Ramos (cell line): Measurements from ENCODE around the gene RTN4RL2.

ENCODE experiments used
- in situ Hi-C: fragments of 300-500 bp; cut with MboI; formaldehyde crosslinking; loops from one replicate; pipeline ENCODE4 v1.14.3; 2022; ENCODE audit warnings: low sequenced_read_pairs; ENCODE audit not compliant: unreplicated experiment

RTN4RL2 gene

DNA sequence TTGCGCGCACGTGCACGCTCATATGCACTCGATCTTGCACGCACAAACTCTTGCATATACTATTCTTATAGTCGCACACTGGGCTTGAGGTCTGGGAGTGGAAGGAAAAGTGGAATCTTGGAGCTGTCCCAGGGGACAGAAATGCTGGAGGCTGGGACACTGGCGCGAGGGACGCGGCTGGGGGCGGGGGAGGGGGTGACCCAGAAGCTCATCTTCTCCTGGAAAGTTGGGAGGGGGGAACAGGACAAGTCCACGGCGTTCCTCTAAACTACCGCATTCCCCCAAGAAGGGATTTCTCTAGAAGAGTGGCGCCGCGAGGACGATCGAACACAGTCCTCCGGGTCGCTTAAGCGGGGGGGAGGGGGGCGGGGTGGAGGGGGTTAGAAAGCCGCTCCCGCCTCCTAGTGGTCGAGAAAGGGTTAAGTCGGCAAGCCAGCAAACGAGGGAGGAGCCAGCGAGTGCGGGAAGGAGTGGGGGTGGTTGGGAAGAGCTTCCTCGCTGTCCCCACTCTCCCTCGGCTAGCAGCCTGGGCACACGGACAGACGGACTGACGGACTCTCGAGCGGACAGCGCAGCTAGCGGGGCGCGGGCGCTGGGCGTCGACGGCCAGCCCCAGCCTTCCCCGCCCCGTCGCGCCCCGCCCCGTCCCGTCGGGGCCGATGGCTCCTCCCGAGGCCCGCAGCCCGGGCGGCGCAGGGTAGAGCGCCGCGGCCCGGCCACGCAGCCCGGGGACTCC, at the start of gene RTN4RL2:
RTN4RL2 (plus strand) TSS at position 507 of the 736 bp plus-strand sequence. CDS start 338 bp downstream, outside the sequence.
- in situ Hi-C loops: no loop called here

GRCh38 chr11:57413681-57414080, 46.6 kb upstream of the RTN4RL2 start:
- in situ Hi-C loops: no loop called here

DNA sequence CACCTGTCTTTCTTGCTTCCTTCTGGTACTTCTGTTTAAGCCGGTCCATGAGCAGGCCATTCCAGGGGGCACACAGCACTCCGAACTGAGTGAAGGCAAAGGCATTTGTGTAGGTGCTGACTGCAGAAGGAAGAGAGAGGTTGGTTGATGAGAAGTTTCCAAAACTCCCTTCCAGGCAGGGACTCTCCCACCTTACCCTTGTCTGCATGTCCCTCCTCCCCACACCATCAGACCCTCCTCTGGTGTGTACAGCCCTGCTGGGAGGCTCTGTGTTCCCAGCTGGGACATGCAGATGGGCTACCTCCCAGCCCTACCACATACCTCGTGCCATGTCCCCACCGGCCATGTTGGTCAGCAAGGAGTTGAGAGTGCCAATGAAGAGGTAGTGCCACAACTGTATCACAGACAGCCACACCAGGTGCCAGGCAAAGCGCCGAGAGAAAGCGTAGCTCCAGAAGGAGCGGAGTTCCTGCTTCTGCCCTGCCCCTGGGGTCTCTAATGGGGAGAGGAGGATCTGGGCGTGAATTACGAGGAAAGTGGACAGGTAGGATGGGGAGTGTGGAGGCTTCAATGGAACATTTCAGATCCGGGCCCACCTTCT, 45.6 kb upstream of the RTN4RL2 start:
- in situ Hi-C loops: no loop called here

GRCh38 chr11:57416436-57416835, 43.9 kb upstream of the RTN4RL2 start:
- in situ Hi-C loops: no loop called here

DNA sequence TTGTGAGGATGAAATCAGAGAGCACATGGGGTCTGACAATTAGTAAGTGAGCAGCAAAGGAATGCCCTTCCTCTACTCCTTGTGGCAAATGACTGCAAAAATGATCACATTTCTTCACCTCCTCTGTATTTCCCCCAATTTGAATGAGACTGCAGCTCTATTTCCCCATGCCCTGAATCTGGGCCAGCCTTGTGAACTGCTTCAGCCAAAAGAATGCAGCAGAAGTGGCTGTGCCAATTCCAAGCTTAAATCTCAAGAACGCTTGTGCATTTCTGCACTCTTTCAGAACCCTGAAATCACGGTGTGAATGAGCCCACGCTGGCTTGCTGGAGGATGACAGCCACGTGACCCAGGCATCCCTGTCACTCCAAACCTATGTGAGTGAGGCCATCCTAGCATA, 43.3 kb upstream of the RTN4RL2 start:
- in situ Hi-C loops: no loop called here

DNA sequence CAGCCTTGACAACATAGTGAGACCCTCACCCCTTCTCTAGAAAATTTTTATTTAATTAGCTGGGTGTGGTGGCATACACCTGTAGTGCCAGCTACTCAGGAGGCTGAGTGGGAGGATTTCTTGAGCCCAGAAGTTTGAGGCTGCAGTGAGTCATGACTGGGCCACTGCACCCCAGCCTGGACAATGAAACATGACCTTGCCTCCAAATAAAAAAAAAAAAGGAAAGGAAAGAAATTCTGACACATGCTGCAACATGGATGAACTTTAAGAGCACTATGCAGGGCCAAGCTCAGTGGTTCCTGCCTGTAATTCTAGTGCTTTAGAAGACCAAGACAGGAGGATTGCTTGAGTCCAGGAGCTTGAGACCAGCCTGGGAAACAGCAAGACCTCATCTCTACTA, 42.2 kb upstream of the RTN4RL2 start:
- in situ Hi-C loops: no loop called here

- in situ Hi-C loops: no loop called here
Observed at GRCh38 chr11:57419146-57419545, 41.2 kb upstream of the RTN4RL2 start.

DNA sequence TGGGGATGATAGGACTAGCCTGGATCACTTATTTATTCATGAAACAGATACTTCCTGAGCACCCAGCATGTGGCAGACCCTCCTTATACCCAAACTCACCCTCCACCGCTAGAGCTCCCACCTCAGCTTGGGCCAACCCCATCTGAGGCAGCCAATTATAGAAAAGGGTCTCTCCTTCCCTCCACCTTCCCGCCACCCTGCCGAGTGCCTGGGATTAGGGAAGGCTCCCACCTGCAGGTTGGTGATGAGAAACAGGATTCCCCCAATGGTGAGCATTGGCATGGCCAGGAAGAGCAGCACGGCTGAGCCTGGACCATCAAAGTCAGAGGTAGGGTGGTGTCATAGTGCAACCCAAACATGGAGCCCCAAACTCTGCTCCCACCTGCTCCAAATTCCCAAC, 39.3 kb upstream of the RTN4RL2 start:
- in situ Hi-C loops: no loop called here

GRCh38 chr11:57421805-57422204, 38.5 kb upstream of the RTN4RL2 start:
- in situ Hi-C loops: no loop called here

- in situ Hi-C loops: no loop called here
Observed at GRCh38 chr11:57422669-57423068, 37.7 kb upstream of the RTN4RL2 start.

DNA sequence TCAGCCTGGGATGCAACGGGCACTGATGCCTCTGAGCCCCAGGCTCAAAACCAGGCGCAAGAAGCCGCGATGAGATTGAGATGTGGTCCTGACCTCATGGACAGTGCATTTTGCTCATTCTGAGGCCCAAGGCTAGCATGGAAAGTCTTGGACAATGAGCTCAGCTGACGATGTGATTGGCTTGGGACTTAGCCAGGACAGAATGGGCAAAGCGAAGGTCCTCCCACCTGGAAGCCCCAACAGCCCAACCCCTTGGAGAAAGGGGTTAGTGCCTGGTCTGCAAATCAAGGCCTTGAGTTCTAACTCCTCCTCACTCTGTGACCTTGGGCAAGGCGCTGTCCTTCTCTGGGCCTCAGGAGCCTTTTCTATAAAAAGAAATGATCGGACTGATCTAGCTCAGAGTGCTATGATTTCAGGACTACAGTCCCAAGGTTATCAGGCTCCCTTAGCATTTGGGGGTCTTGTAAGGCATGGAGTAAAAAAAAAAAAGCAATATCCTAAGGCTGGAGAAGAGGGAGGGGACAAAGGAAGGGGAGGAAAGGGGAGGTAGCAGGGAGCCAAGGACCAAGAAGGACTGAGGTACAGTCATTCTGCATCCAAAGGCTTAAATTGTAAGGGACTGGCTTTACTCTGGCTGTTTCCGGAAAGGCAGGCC, 36.1 kb upstream of the RTN4RL2 start:
- in situ Hi-C loops: no loop called here

DNA sequence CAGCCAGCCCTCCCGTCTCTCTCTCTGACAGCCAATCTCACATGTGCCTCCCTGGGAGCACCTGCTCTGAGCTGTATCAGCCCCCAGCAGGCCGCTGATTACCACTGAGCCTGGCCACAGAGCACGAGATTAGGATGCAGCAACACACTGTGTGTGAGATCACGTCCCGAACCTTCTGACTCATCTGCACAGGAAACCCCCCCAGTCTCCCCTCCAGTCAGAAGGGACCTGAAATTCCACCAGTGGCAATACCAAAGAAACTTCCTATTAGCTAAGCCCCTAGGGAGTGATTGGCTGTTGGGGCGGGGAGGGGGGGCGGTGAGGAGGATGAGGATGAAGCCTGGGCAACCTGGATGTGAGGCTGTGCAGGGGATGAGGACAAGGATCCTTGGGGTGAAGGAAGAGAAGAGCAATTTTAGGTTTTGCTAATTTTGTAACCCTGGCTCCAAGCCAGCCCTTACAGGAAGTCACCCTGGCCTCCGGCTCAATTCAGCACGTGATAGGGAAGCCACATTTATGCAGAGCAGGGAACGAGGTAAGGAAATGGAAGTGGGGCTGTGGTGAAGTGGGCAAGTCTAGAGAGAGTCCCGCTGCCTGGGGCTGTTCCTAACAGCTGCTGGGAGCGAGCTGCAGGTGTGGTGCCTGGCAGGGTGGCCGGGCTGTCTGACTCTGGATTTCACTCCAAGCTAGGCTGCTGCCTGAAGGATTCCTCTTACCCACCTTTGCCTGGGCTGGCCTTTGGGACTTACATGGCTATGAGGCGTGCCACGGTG, 35.4 kb upstream of the RTN4RL2 start:
- in situ Hi-C loops: no loop called here

- in situ Hi-C loops: no loop called here
Observed at GRCh38 chr11:57425565-57426438, 34.5 kb upstream of the RTN4RL2 start.

GRCh38 chr11:57426439-57426928, 33.8 kb upstream of the RTN4RL2 start:
- in situ Hi-C loops: no loop called here

- in situ Hi-C loops: no loop called here
Observed at GRCh38 chr11:57426929-57427726, 33.2 kb upstream of the RTN4RL2 start, which contains the start of gene SLC43A3. SLC43A3 (minus strand) TSS chr11:57427121; CDS start chr11:57426172, 949 bp downstream.

DNA sequence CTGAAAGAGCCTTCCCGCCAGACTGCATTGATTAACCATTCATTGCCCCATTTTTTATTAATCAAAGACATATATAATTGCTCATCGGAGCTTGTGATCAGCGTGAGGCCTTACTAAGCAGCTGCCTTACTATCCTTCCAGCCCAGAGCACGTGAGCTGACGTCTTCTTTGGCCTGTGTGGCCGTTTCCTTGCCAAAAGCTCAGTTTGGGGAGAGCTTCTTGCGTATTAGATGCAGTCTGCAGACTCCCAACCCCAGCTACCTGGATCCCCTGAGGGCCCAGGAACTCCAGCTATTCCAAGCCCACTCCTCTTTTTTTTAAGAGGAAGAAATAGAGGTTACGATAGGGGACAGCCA, 32.6 kb upstream of the RTN4RL2 start:
- in situ Hi-C loops: no loop called here

DNA sequence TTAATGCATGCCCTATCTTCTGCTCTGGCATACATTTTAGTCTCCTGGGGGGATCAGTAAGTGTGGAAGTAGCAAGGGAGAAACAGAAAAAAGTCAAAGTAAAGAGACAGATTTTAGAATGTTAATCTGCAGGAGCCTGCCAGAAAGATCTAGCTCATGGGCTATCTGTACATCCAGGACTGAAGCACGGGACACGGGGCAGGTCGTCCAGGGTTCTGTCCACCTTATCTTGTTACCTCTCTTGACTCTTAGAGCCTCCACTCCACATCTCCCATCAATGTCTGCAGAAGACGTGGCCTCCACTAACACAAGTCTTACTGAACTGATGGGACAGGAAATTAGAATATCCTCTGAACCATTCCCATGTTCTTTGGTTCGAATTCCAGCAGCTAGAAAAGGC, 31.7 kb upstream of the RTN4RL2 start:
- in situ Hi-C loops: no loop called here

DNA sequence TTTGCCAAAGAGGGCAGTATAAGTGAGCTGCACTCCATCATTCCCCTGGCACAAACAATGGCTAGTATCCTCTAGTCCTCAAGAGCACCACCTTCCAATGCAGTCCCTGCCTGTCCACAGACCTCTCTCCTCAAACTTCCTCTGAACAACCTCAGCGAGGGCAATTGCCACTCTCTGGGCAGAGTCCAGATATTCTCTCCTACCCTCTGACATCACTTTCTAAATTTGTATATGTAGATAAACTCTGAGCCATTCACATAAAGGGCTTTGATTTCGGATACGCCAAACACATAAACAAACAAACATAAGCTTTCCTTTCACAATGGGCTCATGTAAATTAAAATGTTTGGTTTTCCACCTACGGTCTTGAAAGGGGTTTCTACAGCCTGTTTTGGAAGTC, 30.4 kb upstream of the RTN4RL2 start:
- in situ Hi-C loops: no loop called here

- in situ Hi-C loops: no loop called here
Observed at GRCh38 chr11:57430952-57431351, 29.4 kb upstream of the RTN4RL2 start.
